GM21367 (cell line): ENCODE results near the gene HCST.

ENCODE experiments used
- ATAC-seq: cut with Tn5 transposase; IDR thresholded peaks from one replicate; pipeline ENCODE4 v1.9.1; 2021; ENCODE audit not compliant: unreplicated experiment

Gene HCST

DNA sequence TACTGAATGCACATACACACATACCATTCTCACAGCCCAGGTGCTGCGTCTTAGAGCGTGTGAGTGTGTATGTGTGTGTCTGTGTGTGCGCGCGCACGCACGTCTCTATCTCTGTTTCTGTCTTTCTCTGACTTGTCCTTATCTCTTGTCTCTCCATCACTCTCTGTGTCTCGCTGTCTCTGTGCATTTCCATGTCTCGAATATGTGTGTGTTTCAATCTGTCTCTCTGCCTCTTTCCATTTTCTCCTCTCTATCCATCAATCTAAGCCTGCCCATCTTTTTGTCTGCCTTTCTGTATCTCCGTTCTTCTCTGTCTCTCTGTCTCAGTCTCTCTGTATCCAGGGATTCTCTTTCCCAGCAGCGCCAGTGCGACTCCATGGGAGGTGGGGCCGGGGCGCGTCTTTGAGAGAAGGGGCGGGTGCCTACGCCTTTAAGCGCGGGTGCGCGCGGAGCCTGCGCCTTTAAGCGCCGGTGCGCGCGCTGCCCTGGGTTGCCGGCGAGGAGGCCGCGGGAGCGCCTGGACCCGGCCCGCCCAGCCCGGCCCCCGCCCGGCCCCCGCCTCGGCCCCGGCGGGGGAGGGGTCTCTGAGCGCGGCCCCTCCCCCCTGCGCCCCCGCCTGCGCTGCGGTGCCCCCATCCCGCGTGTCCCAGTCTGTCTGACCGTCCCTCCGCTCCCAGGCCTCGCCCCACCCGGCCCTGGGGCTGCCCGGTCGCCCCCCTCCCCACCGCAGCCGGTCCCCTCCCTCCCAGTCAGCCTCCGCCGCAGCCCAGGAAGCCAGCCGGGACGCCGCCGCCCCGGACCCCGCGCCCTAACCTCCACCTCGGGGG, 33.8 kb downstream of the HCST start, which contains the start of gene LRFN3:
LRFN3 (plus strand) TSS at position 464 of the 827 bp plus-strand sequence. CDS start 3,052 bp downstream, outside the sequence.
- ATAC-seq, result no peak

DNA sequence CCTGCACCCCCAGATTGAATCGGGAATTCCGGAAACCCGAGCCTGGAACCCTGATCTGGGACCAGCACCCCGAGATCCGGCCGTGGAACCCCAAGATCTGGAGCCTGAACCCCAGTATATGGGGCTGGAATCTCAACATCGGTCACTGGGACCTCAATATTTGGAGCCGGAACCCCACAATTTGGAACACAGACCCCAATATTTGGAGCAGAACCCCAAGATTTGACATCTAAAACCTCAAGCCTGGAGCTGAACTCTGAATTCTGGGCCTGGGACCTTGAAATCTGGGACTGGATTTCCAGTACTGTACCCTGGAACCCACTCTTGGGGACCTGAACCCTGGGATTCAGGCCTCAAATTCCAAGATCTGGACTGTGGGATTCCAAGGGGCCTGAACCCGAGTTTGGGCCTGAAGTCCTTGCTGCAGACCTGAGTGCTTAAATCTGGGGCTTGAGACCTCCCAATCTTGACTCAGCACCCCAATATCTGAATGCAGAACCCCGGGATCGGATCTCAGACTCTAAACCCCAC, 34.5 kb downstream of the HCST start:
- ATAC-seq, result no peak

DNA sequence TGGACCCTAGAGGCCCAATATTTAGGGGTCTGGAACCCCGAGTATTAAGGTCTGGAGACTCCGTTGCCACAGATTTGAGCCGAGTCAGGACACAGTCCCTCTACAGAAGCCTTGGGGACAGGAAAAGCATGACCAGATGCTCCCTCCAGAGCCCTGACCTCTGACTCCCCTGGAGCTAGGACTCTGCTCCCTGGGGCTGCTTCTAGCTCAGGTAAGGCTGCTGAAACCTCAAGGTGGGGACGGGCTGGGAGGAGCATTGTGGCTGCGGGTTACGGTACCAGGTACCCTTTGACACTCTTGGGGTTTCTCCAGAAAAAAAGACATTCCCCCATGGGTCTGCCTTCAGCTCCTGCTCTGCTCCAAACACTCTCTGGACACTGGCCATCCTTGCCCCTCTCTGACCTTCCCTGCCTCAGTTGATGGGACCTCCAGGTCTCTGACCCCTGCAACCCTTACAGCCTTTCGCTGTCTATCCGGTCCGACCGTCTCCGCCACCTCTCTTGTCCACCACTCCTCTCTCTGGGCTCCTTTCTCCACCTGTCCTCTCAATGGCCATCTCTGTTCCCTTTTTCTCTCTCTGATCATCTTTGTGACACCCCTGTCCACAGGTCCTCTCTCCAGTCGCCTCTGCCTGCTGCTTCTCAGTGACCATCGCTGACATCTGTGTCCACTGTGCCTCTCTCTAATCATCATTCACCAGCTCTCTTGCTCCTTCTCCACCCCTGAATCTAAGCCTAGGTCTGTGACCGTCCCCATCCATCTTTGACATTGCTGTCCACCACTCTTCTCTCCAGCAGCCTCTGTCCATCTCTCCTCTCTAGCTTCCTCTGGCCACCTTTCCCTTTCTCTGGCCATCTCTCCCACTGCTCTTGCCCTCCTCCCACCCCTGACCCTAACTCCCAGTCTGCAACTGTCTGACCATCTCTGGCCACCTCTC, 35.3 kb downstream of the HCST start:
- ATAC-seq, result no peak

DNA sequence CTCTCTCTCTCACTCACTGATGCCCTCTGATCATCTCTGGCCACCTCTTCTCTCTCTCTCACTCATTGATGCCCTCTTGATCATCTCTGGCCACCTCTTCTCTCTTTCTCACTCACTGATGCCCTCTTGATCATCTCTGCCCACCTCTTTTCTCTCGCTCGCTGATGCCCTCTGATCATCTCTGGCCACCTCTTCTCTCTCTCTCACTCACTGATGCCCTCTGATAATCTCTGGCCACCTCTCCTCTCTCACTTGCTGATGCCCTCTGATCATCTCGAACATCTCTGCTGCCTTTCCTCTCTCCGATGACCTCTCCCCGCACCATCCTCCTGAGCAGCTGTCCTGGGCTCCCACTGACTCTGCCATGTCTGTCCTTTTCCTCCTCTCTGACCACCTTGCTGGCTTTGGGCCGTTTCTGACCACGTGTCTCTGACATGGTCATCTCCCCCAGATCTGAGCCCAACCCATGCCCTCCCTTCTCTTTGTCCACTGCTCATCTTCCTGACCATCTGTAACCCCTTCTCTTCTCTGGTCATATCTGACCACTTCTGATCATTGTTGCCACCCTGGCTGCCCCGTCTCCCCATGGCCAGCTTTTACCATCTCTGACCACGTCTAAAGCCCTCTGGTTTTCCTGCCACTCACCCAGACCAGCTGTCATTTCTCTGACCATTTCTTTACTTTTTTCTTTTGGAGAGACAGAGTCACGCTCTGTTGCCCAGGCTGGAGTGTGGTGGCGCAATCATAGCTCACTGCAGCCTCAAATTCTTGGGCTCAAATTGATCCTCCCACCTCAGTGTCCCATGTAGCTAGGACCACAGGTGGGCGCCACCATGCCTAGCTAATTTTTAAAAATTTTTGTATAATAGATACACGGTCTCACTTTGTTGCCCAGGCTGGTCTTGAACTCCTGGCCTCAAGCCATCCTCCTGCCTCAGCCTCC, 36.2 kb downstream of the HCST start:
- ATAC-seq, result no peak

DNA sequence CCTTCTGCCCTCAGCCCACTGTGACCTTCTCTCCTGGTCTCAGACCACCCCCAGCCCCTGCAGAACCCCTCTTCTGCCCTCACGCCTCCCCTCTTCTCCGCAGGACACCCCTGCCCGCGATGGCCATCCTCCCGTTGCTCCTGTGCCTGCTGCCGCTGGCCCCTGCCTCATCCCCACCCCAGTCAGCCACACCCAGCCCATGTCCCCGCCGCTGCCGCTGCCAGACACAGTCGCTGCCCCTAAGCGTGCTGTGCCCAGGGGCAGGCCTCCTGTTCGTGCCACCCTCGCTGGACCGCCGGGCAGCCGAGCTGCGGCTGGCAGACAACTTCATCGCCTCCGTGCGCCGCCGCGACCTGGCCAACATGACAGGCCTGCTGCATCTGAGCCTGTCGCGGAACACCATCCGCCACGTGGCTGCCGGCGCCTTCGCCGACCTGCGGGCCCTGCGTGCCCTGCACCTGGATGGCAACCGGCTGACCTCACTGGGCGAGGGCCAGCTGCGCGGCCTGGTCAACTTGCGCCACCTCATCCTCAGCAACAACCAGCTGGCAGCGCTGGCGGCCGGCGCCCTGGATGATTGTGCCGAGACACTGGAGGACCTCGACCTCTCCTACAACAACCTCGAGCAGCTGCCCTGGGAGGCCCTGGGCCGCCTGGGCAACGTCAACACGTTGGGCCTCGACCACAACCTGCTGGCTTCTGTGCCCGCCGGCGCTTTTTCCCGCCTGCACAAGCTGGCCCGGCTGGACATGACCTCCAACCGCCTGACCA, 37.2 kb downstream of the HCST start:
- ATAC-seq, result no peak

DNA sequence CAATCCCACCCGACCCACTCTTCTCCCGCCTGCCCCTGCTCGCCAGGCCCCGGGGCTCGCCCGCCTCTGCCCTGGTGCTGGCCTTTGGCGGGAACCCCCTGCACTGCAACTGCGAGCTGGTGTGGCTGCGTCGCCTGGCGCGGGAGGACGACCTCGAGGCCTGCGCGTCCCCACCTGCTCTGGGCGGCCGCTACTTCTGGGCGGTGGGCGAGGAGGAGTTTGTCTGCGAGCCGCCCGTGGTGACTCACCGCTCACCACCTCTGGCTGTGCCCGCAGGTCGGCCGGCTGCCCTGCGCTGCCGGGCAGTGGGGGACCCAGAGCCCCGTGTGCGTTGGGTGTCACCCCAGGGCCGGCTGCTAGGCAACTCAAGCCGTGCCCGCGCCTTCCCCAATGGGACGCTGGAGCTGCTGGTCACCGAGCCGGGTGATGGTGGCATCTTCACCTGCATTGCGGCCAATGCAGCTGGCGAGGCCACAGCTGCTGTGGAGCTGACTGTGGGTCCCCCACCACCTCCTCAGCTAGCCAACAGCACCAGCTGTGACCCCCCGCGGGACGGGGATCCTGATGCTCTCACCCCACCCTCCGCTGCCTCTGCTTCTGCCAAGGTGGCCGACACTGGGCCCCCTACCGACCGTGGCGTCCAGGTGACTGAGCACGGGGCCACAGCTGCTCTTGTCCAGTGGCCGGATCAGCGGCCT, 37.9 kb downstream of the HCST start:
- no peak for ATAC-seq

DNA sequence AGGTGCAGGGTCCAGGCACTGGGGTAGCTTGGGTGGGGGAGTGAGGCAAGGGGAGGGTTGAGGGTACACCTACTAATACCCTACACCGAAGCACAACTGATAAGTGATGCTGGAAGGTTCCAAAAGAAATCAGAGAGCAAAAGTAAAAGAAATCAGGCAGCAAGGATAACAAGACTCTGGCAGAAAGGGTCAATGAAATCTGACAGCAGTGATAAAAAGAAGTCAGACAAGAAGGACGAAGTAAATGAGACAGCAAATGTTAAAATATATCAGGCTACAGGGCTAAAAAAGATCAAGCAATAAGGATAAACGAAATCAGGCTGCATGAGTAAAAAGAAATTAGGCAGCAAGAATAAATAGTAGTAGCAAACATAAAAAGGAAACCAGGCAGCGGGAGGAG, 38.5 kb downstream of the HCST start:
- no peak for ATAC-seq

DNA sequence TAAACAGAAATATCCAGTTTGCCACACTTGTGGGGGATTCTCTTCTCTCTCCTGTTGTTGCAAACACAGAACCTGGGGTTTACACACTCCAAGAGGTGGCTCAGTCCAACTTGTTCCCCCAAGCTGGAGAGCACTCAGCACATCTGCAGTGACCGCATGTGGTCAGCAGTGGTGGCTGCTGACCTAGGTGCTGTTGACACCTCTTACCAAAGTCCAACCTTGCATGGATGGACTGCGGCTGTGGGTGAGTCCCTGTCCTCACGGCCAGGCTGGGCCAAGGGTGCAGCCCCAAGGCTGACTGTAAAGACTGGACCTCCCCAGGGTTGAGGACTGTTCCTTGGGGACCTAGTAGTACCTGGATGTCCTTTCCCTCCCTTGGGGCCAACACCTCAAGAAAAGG, 39.9 kb downstream of the HCST start:
- no peak for ATAC-seq

DNA sequence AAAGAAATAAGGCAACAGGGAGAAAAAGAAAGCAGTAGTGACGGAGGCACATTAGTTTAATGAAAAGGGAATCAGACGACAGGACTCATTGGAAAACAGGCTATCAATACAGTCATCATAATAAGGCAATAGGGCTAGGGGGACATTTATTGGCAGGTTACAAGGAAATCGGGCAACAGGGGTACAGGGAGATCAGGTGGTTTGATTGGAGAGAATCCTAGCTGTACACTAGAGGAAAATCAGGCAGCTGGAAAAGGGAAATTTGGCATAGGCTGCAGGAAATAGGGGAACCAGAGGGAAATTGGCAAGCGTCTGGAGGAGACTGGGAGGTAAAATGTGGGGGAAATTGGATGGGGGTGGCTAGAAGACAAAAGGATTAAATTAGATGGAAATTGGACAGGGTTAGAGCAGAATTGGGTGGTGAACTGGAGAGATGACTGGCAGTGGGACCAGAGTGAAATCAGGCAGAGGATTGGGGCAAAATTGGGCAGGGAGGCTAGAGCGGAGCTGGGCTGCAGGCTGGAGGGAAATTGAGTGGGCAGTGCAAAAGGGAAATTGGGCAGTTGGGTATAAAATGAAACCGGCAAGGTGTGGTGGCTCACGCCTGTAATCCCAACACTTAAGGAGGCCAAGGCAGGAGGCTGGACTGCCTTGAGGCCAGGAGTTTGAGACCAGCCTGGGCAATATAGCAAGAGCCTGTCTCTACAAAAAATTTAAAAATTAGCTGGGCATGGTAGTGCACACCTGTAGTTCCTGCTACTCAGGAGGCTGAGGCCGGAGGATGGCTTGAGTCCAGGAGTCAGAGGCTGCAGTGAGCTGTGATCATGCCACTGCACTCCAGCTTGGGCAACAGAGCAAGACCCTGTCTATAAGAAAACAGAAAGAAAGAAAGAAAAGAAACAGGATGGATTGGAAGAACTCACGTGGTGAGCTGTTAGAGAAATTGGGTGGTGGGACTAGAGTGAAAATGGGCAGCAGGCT, 41.3 kb downstream of the HCST start:
- ATAC-seq, result no peak

DNA sequence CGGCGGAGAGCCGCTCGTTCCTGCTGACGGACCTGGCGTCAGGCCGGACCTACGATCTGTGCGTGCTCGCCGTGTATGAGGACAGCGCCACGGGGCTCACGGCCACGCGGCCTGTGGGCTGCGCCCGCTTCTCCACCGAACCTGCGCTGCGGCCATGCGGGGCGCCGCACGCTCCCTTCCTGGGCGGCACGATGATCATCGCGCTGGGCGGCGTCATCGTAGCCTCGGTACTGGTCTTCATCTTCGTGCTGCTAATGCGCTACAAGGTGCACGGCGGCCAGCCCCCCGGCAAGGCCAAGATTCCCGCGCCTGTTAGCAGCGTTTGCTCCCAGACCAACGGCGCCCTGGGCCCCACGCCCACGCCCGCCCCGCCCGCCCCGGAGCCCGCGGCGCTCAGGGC, 42.2 kb downstream of the HCST start:
- ATAC-seq, result no peak

DNA sequence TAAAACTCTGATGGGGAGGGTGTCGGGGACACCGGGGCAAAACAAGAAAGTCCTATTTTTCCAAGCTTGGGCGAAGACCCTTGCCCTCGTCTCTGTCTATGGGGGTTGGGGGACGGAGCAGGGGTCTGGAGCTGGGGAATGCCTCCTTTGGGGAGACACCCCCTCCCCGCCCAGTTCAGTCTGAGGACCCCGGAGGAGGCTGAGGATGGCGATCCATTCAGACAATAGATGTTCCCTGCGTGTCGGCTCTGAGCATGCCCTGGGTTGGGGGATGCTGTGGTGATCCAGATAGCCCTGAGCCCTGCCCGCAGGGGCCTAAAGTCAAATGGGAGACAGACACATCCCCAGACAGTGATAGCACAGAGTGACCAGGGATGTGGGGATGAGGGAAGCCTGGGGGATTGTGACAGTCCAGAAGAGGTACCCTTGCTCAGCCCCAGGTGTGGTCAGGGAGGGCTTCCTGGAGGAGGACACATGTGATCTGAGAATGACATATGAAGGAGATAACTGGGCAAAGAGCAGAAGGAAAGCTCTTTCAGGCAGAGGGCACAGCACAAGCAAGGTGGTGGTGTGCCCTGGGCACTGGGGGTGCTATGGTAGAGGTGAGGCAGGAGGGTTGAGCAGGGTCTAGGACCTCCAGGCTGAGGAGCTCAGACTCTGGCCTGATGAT, 42.9 kb downstream of the HCST start:
- ATAC-seq, result no peak

DNA sequence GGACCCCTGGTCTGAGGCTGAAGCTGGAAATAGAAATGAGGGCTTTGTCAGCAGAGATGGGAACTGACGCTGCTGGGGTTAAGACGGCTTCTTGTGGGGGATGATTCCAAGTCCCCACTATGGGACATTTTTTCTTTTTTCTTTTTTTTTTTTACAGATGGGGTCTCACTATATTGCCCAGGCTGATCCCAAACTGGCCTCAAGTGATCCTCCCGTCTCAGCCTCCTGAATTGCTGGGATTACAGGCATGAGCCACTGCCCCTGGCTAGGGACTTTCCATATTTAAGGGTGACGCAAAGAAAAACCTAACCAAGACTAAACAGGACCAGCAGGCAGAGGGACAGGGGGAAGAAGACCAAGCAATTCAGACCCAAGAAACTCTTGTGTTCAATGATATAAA, 43.9 kb downstream of the HCST start:
- ATAC-seq, result no peak

DNA sequence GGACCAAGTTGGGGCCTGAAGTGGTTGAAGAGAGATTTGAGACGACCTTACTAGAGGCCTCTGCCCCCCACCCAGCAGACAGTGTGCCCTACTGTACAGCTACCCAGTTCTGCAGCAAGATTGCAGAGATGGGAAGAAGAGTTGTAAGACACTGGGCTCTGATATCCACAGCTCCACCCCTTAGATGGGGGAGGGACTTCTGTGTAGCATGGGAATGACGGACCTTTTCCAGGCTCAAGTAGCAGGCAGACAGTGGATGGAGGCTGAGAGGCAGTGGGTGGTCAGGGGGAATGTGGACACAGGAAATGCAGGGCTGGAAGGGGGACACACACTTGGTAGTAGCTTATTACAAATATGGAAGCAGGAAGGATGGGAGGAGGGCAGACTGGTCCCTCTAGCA, 46.8 kb downstream of the HCST start:
- no peak for ATAC-seq
